Prostate gland (tissue), 2 donors: ENCODE data around the gene URI1. TPM values are rescaled to one million over a fixed set of nuclear protein-coding genes. Genes with fewer than 3 reads are reported as not detected.

ENCODE experiments used
- DNase-seq: peaks from one replicate; pipeline ENCODE4 v3.0.0-alpha.2; 2019; ENCODE audit warnings: low spot score
- H3K27ac ChIP-seq, 2 donors: fragments of 200-600 bp; sonication (generic); 2 replicates each; pipeline ENCODE4 v1.5.1; 2017 to 2019
- H3K27me3 ChIP-seq: fragments of 200-600 bp; sonication (generic); replicated peaks from 2 replicates; pipeline ENCODE4 v1.5.1; 2019; ENCODE audit not compliant: insufficient read depth
- H3K36me3 ChIP-seq, 2 donors: fragments of 200-600 bp; sonication (generic); 1 replicate in 1 of 2; 2 replicates in 1 of 2; pipeline versions ENCODE4 v1.5.1 to v1.8.1; 2017 to 2019
- H3K4me1 ChIP-seq: fragments of 200-600 bp; sonication (generic); replicated peaks from 2 replicates; pipeline ENCODE4 v1.5.1; 2019
- H3K4me3 ChIP-seq, 2 donors: fragments of 200-600 bp; sonication (generic); 2 replicates each; pipeline ENCODE4 v1.5.1; 2017 to 2019
- H3K9me3 ChIP-seq: fragments of 200-600 bp; sonication (generic); 2 replicates; pipeline ENCODE4 v1.5.1; 2017
- CTCF ChIP-seq, 4 experiments: fragments of 200-600 bp in 2 of 4; fragments of 450-650 bp in 2 of 4; sonication (generic) in 2 of 4; IDR thresholded peaks; 1 replicate in 3 of 4; 2 replicates in 1 of 4; pipeline ENCODE4 v1.5.1; 2016 to 2019; ENCODE audit warnings: antibody characterized with exemption in 4 of 4, mild to moderate bottlenecking in 2 of 4, moderate library complexity in 2 of 4
- POLR2A ChIP-seq: fragments of 450-650 bp; IDR thresholded peaks from one replicate; pipeline ENCODE4 v1.6.1; 2016; ENCODE audit warnings: antibody characterized with exemption, mild to moderate bottlenecking
- POLR2AphosphoS5 ChIP-seq: sonication (generic); formaldehyde crosslinking; IDR thresholded peaks from one replicate; pipeline ENCODE4 v1.6.1; 2017; ENCODE audit warnings: antibody characterized with exemption
- WGBS: methylation state at CpG from one replicate; pipeline ENCODE4 v1.1.5; 2018; 5-methylcytosine and 5-hydroxymethylcytosine counted together
- intact Hi-C: fragments of 100-400 bp; cut with DNase I; formaldehyde crosslinking; loops from one replicate; pipeline ENCODE4 v1.14.2; 2022
- total RNA-seq, 2 donors: library from RNA; depleted of rRNA; stranded (reverse); fragments of >200 nt; gene quantifications; one replicate each; pipeline ENCODE4 v1.1.0, GENCODE V29; 2016

Gene URI1
- total RNA-seq, 2 donors from 2014 or later: 48.2 to 71.0 TPM

GRCh38 chr19:29952177-29952576 is 10.1 kb downstream of the URI1 start:
- H3K4me1 ChIP-seq: no peaks in the 10 kb centered on the region
- H3K27ac ChIP-seq: no peak overlapping the region
- no peaks in the 10 kb centered on the region for H3K36me3 ChIP-seq
- TF ChIP-seq POLR2AphosphoS5 (no peak), CTCF (IDR thresholded peaks at IDR 0.05) (no peak), POLR2A (no peak)
- H3K27me3 ChIP-seq: no peaks in the 10 kb centered on the region
- no peak overlapping the region for H3K4me3 ChIP-seq
- H3K9me3 ChIP-seq: no peaks in the 10 kb centered on the region
- DNase-seq: no peak
- intact Hi-C loops: no loop called here
- 80% methylated on average over 1 of the region's 1 CpG for WGBS

- TF ChIP-seq CTCF (IDR thresholded peaks at IDR 0.05) (no peak), POLR2A (no peak), POLR2AphosphoS5 (no peak)
- intact Hi-C loops: no loop called here
- Histone ChIP-seq H3K27me3 (no peaks in the 10 kb centered on the region), H3K4me3 (no peak overlapping the region), H3K9me3 (no peaks in the 10 kb centered on the region), H3K4me1 (no peaks in the 10 kb centered on the region), H3K36me3 (no peaks in the 10 kb centered on the region), H3K27ac (no peak overlapping the region)
- 68% methylated on average over 4 of the region's 4 CpGs for WGBS
- no peak for DNase-seq
Measured at GRCh38 chr19:29952646-29953045, 10.6 kb downstream of the URI1 start.

GRCh38 chr19:29953352-29954247 is 11.6 kb downstream of the URI1 start:
- Histone ChIP-seq H3K27ac (no peak overlapping the region), H3K4me3 (no peak overlapping the region), H3K9me3 (no peaks in the 10 kb centered on the region), H3K36me3 (no peaks in the 10 kb centered on the region), H3K27me3 (no peaks in the 10 kb centered on the region), H3K4me1 (no peaks in the 10 kb centered on the region)
- DNase-seq: no peak
- TF ChIP-seq CTCF (IDR thresholded peaks at IDR 0.05): no peak
- no peak for TF ChIP-seq POLR2AphosphoS5
- no peak for TF ChIP-seq POLR2A
- intact Hi-C loops: no loop called here
- whole genome bisulfite sequencing: 71% methylated on average over 2 of the region's 2 CpGs

GRCh38 chr19:29956855-29957254 is 14.8 kb downstream of the URI1 start:
- Histone ChIP-seq H3K27ac (no peak overlapping the region), H3K4me3 (no peak overlapping the region), H3K9me3 (no peaks in the 10 kb centered on the region), H3K4me1 (no peaks in the 10 kb centered on the region), H3K36me3 (no peaks in the 10 kb centered on the region), H3K27me3 (no peaks in the 10 kb centered on the region)
- WGBS: 79% methylated on average over 6 of the region's 6 CpGs
- intact Hi-C loops: no loop called here
- DNase-seq: no peak
- TF ChIP-seq CTCF (IDR thresholded peaks at IDR 0.05): no peak
- no peak for TF ChIP-seq POLR2A
- no peak for TF ChIP-seq POLR2AphosphoS5

- Histone ChIP-seq H3K27me3 (no peaks in the 10 kb centered on the region), H3K27ac (no peak overlapping the region), H3K36me3 (no peaks in the 10 kb centered on the region), H3K9me3 (no peaks in the 10 kb centered on the region), H3K4me3 (no peak overlapping the region), H3K4me1 (peaks cover 3% of the 10 kb centered on the region)
- intact Hi-C loops: no loop called here
- DNase-seq: no peak
- 94% methylated on average over 3 of the region's 3 CpGs for WGBS
- no peak for TF ChIP-seq CTCF (IDR thresholded peaks at IDR 0.05)
Measured at GRCh38 chr19:29961311-29961710, 19.3 kb downstream of the URI1 start.
